Stimulated activated CD4-positive, alpha-beta T cell treated with anti-CD3 and anti-CD28 coated beads, Interleukin-2, amount 100 ng/mL, for 48 hours (primary cell): ENCODE results near the gene BCDIN3D.
A peak's percentile ranks its signal among the peaks of the same experiment; 100 is the strongest.
"Not testable (repeated sequence)": the region's sequence is repeated elsewhere in the genome, so short reads cannot be mapped to it uniquely, and the experiment has no call there.

Experiments used
- DNase-seq, 2 donors: peaks; one replicate each; pipeline ENCODE4 v3.0.0-alpha.2; 2020

BCDIN3D gene, protein sequence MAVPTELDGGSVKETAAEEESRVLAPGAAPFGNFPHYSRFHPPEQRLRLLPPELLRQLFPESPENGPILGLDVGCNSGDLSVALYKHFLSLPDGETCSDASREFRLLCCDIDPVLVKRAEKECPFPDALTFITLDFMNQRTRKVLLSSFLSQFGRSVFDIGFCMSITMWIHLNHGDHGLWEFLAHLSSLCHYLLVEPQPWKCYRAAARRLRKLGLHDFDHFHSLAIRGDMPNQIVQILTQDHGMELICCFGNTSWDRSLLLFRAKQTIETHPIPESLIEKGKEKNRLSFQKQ

GRCh38 chr12:49842519-49843352 lies at the start of gene BCDIN3D:
Gene BCDIN3D, minus strand, starts transcription at chr12:49843106. Its CDS starts 19 bp downstream, at chr12:49843087.
- peak; percentile 93 to 95 for DNase-seq

DNA sequence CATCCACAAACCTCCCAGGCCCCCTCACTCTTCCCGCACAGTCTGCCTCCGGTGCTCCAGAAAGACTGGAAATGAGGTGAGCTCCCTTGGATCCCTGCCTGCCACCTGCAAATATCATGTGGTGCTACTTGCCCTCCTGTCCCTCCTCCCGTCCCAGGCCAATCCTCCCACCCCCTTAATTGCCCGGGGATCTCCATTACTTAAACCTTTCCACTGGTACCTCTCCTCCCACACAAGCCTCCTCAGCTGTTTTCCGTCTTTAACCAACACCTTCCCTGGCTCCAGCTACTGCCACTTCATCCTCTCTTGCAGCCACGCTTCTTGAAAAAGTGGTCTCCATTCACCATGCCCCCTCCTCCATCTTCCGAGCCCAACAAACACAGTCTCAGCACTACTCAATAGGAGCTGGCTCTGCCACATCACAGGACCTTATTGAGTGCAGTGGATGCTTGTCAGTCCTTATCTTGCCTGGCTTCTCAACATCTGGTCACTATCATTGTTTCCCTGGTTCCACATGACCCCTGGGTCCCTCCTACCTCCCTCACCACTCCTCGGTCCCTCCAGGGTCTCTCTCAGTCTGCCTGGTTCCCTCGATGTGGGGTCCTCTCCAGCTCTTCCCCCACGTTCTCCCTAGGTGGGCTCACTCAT lies 49.3 kb upstream of the BCDIN3D start:
- DNase-seq, result no peak

GRCh38 chr12:49891476-49891875 lies 48.6 kb upstream of the BCDIN3D start:
- DNase-seq, result no peak

DNA sequence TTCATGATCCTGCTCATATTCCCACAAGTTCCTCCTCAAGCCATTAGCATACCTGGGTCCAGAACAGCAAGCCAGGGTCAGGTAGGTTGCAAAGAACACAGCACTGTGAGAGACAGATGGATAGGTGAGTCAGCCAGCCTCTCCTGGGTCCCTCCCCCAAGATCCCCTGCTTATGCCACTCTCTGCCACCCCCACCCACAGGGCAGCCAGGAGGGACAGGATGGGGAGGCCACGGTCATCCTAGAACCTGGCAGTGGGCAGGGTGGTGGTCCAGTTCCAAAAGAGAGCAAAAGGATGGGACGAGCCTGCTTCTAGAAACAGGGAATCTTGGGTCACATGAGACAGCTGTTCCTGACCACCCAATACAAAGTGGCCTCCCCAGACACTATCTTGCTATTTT lies 48.1 kb upstream of the BCDIN3D start:
- no peak for DNase-seq

- no peak for DNase-seq
Observed at GRCh38 chr12:49890096-49890461, 47.2 kb upstream of the BCDIN3D start.

DNA sequence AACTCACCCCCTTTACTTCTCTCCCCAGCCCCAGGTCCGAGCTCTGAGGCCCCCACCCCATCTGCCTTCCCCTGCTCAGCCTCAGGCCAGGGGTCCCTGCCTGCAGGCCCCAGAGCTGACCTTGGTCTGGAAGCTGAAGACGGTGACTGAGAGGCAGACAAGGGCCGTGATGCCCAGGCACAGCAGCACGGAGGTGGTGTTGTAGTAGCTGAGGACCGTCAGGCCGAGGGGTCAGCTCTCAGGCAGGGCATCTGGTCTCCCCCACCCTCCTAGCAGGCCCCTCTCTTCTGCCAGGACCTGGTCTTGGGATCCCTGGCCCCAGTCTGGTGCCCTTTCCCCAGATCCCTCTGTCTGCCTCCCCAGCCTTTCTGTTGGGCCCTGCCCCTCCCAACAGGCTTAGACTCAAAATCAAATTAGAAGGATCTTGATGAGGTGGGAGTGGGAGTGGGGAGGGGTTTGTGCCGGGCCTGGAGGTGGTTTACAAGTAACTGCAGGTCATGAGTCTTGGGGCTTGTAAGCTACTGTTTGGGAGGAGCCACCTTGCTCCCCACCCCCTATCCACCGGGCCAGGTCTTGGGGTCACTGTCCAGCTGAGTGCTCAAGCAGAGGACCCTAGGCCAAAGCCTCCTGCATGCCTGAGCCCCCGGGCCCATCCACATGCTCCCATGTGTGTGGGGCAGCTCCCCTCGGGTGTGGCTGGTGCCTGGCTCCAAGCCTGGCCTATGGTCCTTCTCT lies 46.6 kb upstream of the BCDIN3D start:
- DNase-seq, result no peak

DNA sequence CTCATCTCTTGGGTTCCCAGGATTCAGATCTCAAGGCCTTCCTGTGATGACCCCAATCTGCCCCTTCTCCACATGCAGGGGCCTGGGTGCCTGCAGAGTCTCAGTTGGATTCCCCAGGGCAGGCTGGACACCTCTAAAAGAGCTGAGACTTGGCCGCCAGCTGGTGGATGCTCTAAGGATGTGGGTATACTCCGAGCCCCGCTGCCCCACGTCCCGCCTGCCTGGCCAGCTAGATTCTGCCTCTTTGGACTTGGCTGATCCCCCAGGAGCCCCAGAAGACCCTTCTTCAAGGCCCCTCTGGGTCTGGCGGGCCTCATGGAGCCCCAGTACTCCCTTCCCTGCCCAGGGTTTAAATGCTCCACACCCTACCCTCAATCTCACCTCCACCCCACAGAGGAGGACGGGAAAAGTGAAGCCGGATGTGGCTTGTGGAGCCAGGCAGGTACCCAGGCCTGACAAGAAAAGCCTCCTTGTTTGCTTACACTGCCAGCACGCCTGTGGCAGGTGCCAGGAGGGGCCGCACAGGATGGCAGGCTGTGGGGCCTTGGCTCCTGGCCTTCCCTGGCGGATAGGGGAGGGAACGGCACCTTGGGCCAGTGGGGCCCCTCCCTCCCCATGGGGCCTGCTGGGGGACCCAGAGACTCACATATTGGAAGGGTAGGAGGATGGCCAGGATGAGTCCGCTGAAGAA lies 45.7 kb upstream of the BCDIN3D start:
- DNase-seq, result no peak

GRCh38 chr12:49887536-49888401 lies 44.9 kb upstream of the BCDIN3D start:
- DNase-seq, result no peak

- no peak for DNase-seq
Observed at GRCh38 chr12:49887091-49887490, 44.2 kb upstream of the BCDIN3D start.

GRCh38 chr12:49885663-49886461 lies 43.0 kb upstream of the BCDIN3D start:
- DNase-seq, result no peak

- DNase-seq, result no peak
Observed at GRCh38 chr12:49885118-49885517, 42.2 kb upstream of the BCDIN3D start.

DNA sequence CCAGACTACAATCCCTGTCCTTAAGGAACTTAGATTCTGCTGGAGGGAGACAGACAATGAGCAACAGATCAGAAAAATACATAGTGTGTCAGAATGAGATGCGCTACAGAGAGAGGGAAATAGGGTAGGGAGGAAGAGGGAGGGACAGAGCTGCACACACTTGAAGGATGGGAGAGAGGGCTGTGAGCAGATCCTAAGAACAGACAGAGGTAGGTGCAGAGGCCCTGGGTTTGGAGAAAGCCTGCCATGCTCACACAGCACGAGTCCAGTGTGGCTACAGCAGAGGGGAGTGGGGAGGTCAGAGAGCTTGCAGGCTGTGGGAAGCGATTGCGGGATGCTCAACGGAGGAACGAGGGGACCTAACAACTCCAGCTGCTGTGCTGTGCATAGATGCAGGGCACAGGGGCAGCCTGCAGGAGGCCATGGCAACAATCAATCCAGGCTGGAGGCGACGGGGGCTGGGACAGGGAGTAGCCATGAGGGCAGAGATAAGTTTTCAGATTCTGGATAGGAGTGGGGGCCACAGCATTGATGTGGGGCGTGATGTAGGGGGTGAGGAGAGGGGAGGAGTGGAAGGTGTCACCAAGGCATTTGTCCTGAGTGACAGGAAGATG lies 40.1 kb upstream of the BCDIN3D start:
- no peak for DNase-seq

DNA sequence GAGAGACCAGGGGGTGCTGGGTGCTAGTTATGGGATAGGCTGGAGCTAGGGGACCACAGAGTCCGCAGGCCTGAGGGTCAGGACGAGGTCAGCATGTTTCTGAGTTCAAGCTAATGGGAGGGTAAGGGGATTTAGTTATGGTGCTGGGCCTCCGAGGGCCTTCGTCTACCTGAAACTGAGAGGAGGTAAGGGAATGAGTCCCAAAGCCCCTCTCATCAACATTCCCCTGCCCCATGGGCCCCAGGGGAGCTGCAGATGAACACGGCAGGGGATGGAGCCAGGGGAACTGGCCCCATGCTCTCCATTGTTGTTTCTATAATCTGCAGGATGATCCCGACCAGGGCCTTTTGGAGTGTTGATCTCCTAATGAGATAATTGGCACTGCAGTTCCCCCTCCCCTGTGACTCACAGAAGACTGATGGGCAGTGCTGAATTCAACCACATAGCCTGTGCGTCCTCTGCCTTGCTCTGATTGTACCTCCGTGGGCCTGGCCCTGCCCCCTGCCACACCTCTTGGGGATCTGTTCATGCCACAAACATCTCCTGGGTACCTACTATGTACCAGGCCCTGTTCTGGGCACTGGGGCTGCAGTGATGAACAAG lies 39.4 kb upstream of the BCDIN3D start:
- no peak for DNase-seq

- DNase-seq, result no peak
Observed at GRCh38 chr12:49881415-49882247, 38.7 kb upstream of the BCDIN3D start.

GRCh38 chr12:49880756-49881414 lies 38.0 kb upstream of the BCDIN3D start:
- no peak for DNase-seq

DNA sequence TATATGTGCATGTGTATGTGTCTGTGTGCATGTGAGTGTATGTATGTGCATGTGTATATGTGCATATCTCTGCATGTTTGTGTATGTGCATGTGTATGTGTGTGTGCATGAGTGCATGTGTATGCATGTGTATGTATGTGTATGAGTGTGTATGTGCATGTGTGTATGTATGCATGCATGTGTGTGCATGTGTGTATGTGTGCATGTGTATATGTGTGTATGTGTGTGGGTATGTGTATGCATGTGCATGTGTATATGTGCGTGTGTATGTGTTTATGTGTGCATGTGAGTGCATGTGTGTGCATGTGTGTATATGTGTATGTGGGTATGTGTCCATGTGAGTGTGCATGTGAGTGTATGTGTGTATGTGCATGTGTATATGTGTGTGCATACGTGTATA lies 36.2 kb upstream of the BCDIN3D start:
- DNase-seq, result not testable (repeated sequence)

- no peak for DNase-seq
Observed at GRCh38 chr12:49878021-49878420, 35.1 kb upstream of the BCDIN3D start.

DNA sequence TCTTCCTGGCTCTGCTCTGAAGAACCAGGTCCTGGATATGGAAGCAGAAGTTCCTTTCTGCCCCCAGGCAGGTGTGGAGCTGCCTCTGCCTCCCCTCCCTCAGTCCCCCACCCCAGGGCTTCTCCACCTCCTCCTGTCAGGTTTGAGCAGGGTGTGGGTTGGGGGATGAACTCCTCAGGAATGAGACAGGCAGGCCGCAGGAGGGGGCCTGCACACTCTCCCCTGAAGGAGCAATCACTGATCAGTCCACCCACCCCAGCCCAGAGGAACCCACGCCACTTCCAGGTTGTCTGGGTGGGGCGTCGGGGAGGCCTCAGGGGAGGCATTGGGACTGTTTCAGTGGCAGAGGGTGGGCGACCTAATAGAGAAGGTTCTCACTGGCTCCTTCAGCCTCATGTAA lies 34.2 kb upstream of the BCDIN3D start:
- no peak for DNase-seq
